Measurements from ENCODE around the gene PRKCH.

GRCh38 chr14:61521773-61522172 is 200.4 kb downstream of the PRKCH start:
- TF ChIP-seq POLR2AphosphoS5 (IDR thresholded peaks at IDR 0.05) = no peak
- no peak for TF ChIP-seq CTCF (IDR thresholded peaks at IDR 0.05)
- TF ChIP-seq POLR2A (IDR thresholded peaks at IDR 0.05) = no peak

Data from sigmoid colon (tissue), 4 donors.